B cell (primary cell): ENCODE measurements around the gene STX8. TPM values are rescaled to one million over a fixed set of nuclear protein-coding genes. Genes with fewer than 3 reads are reported as not detected.

ENCODE experiments used
- ATAC-seq: fragments of 200-7000 bp; cut with Tn5 transposase; one replicate; pipeline ENCODE4 v1.10.0; 2021; ENCODE audit warnings: low read depth, mild to moderate bottlenecking, moderate number of reproducible peaks, moderate library complexity
- CTCF ChIA-PET: fragments of 350-600 bp; sonication (Branson Sonifier 250); formaldehyde crosslinking; loops from one replicate; lab custom pipeline; 2021; ENCODE audit warnings: antibody characterized with exemption, inconsistent platforms; lab: Charles Lee
- POLR2A ChIA-PET: fragments of 350-600 bp; sonication (Branson Sonifier 250); formaldehyde crosslinking; loops from one replicate; lab custom pipeline; 2021; ENCODE audit warnings: antibody characterized with exemption; lab: Charles Lee
- DNase-seq: peaks from one replicate; pipeline ENCODE4 v3.0.0; 2013
- H2AFZ ChIP-seq: 2 replicates; pipeline ENCODE4 v1.6.1; 2012; ENCODE audit warnings: mild to moderate bottlenecking, low read depth, low read length; ENCODE audit not compliant: insufficient read depth, poor library complexity, severe bottlenecking
- H3K27ac ChIP-seq, 2 donors: 1 replicate in 1 of 2; 2 replicates in 1 of 2; pipeline ENCODE4 v1.5.1; 2012 to 2013; ENCODE audit warnings: low read length in 2 of 2, mild to moderate bottlenecking in 2 of 2, moderate library complexity in 1 of 2
- H3K27me3 ChIP-seq, 4 experiments: fragments of 200-600 bp in 1 of 4; sonication (generic) in 1 of 4; replicated peaks in 1 of 4; 1 replicate in 2 of 4; 2 replicates in 2 of 4; pipeline versions ENCODE4 v1.6.1 to v1.7.0; 2013 to 2016; ENCODE audit warnings: low read length in 3 of 4, mild to moderate bottlenecking in 2 of 4, mixed read lengths in 1 of 4, moderate library complexity in 1 of 4; ENCODE audit not compliant: insufficient read depth in 4 of 4, control insufficient read depth in 3 of 4; ENCODE audit errors: control extremely low read depth in 1 of 4
- H3K36me3 ChIP-seq, 2 experiments: replicated peaks in 1 of 2; 1 replicate in 1 of 2; 2 replicates in 1 of 2; pipeline versions ENCODE4 v1.6.1 to v1.7.1; 2013; ENCODE audit warnings: low read length in 1 of 2; ENCODE audit not compliant: insufficient read depth in 2 of 2, control insufficient read depth in 1 of 2; ENCODE audit errors: control extremely low read depth in 1 of 2, extremely low read depth in 1 of 2
- H3K4me1 ChIP-seq, 2 donors: fragments of 200-600 bp in 1 of 2; sonication (generic) in 1 of 2; 1 replicate in 1 of 2; 2 replicates in 1 of 2; pipeline versions ENCODE4 v1.5.1 to v1.6.1; 2013 to 2017; ENCODE audit warnings: low read length in 2 of 2; ENCODE audit not compliant: control insufficient read depth in 2 of 2, insufficient read depth in 2 of 2
- H3K4me2 ChIP-seq: replicated peaks from 2 replicates; pipeline ENCODE3; 2012; ENCODE audit warnings: mild to moderate bottlenecking, low read depth, low read length; ENCODE audit not compliant: poor library complexity, severe bottlenecking
- H3K4me3 ChIP-seq, 5 experiments: fragments of 200-600 bp in 1 of 5; sonication (generic) in 1 of 5; 1 replicate in 3 of 5; 2 replicates in 2 of 5; pipeline versions ENCODE4 v1.5.1 to v1.7.0; 2011 to 2016; ENCODE audit warnings: low read length in 4 of 5, mild to moderate bottlenecking in 4 of 5, low read depth in 2 of 5, control low read depth in 1 of 5, moderate library complexity in 1 of 5; ENCODE audit not compliant: insufficient read depth in 1 of 5; ENCODE audit errors: control extremely low read depth in 1 of 5, extremely low read depth in 1 of 5
- H3K79me2 ChIP-seq: fragments of 200-600 bp; sonication (generic); one replicate; pipeline ENCODE4 v1.6.0; 2016; ENCODE audit warnings: low read length; ENCODE audit not compliant: control insufficient read depth, insufficient read depth
- H3K9ac ChIP-seq: fragments of 200-600 bp; sonication (generic); 2 replicates; pipeline ENCODE4 v1.6.1; 2017; ENCODE audit warnings: mild to moderate bottlenecking, low read length, moderate library complexity
- H3K9me3 ChIP-seq, 3 donors: one replicate each; pipeline versions ENCODE4 v1.6.1 to v1.7.1; 2013; ENCODE audit warnings: low read length in 2 of 3; ENCODE audit not compliant: control insufficient read depth in 2 of 3, insufficient read depth in 1 of 3; ENCODE audit errors: control extremely low read depth in 1 of 3
- H4K20me1 ChIP-seq: 2 replicates; pipeline ENCODE4 v1.6.0; 2012; ENCODE audit warnings: mild to moderate bottlenecking, low read length; ENCODE audit not compliant: insufficient read depth, control insufficient read depth, poor library complexity, severe bottlenecking
- H3K27ac Mint-ChIP-seq: one replicate; pipeline ENCODE4 v1.8.0; 2021; ENCODE audit warnings: mixed read lengths
- H3K27me3 Mint-ChIP-seq: one replicate; pipeline ENCODE4 v1.8.0; 2021; ENCODE audit warnings: mixed read lengths
- H3K4me1 Mint-ChIP-seq: one replicate; pipeline ENCODE4 v1.8.0; 2021; ENCODE audit warnings: mixed read lengths
- H3K4me3 Mint-ChIP-seq: one replicate; pipeline ENCODE4 v1.8.0; 2021; ENCODE audit warnings: mixed read lengths
- H3K9me3 Mint-ChIP-seq: one replicate; pipeline ENCODE4 v1.8.0; 2022; ENCODE audit warnings: mixed read lengths; ENCODE audit not compliant: insufficient read depth
- CTCF ChIP-seq: fragments of 200-600 bp; IDR thresholded peaks from one replicate; pipeline ENCODE4 v1.8.0; 2022; ENCODE audit warnings: antibody characterized with exemption, mild to moderate bottlenecking
- EZH2 ChIP-seq: IDR thresholded peaks from 2 replicates; pipeline ENCODE4 v1.6.1; 2012; ENCODE audit warnings: borderline replicate concordance, low read depth, mild to moderate bottlenecking, moderate library complexity, low read length; ENCODE audit not compliant: insufficient read depth, poor library complexity, severe bottlenecking
- WGBS: methylation state at CpG from one replicate; pipeline ENCODE4 v1.1.5; 2013; ENCODE audit warnings: missing lambda C conversion rate; ENCODE audit not compliant: insufficient coverage; 5-methylcytosine and 5-hydroxymethylcytosine counted together
- intact Hi-C: fragments of 100-400 bp; cut with micrococcal nuclease; formaldehyde crosslinking; loops from one replicate; pipeline ENCODE4 v1.10.0; 2022
- polyA plus RNA-seq: library from polyadenylated mRNA; depleted of rRNA; stranded (reverse); fragments of >200 nt; gene quantifications from 2 replicates; pipeline ENCODE4 v1.2.3, GENCODE V29; 2012
- total RNA-seq, 2 donors: library from RNA; stranded (reverse); fragments of 120-200 nt in 1 of 2; gene quantifications; 1 replicate in 1 of 2; 2 replicates in 1 of 2; pipeline versions ENCODE4 v1.2.3 to v1.2.4, GENCODE V29; 2013 to 2022

STX8 gene
- total and polyA plus RNA-seq, 2 donors (not counting 1 experiment from before 2014, with no cell fraction given) = 35.8 to 61.5 TPM

GRCh38 chr17:9215465-9215864 lies 360.2 kb downstream of the STX8 start:
- H3K9me3 Mint-ChIP-seq = peaks cover 8% of the 10 kb centered on the region
- H3K27ac ChIP-seq = no peak overlapping the region
- H3K9ac ChIP-seq = no peak overlapping the region
- no peak overlapping the region for H3K4me3 ChIP-seq
- H3K79me2 ChIP-seq = no peaks in the 10 kb centered on the region
- H4K20me1 ChIP-seq = no peaks in the 10 kb centered on the region
- no peak overlapping the region for H2AFZ ChIP-seq
- no peak overlapping the region for H3K4me2 ChIP-seq
- no peaks in the 10 kb centered on the region for H3K27me3 Mint-ChIP-seq
- no peak overlapping the region for H3K4me3 Mint-ChIP-seq
- DNase-seq = no peak
- H3K4me1 Mint-ChIP-seq = no peaks in the 10 kb centered on the region
- ChIA-PET CTCF (interaction anchor here (0.6 to 1.1 kb wide), 3 partner anchors 13 to 610 kb away, joined by 3 read pairs; no protein-coding TSS in a partner anchor), POLR2A (interaction anchor here (0.5 kb wide), 1 partner anchor 362 kb away, joined by 3 read pairs; no protein-coding TSS in a partner anchor)
- ATAC-seq = no peak
- H3K4me1 ChIP-seq = no peaks in the 10 kb centered on the region
- intact Hi-C loops = no loop called here
- H3K27me3 ChIP-seq = no peaks in the 10 kb centered on the region
- H3K27ac Mint-ChIP-seq = no peak overlapping the region
- H3K9me3 ChIP-seq = peaks cover 2 to 19% (median 15%) of the 10 kb centered on the region in 3 donors
- TF ChIP-seq CTCF (no peak), EZH2 (no peak)
- no peaks in the 10 kb centered on the region for H3K36me3 ChIP-seq

- CTCF ChIA-PET = no interaction called here
Observed at GRCh38 chr17:9213303-9213640, 362.3 kb downstream of the STX8 start.

More at GRCh38 chr17:9213303-9213640, 362.3 kb downstream of the STX8 start:
- H3K9me3 ChIP-seq = peaks cover 2 to 19% (median 15%) of the 10 kb centered on the region in 3 donors
- Mint-ChIP-seq H3K9me3 (peaks cover 8% of the 10 kb centered on the region), H3K4me3 (no peak overlapping the region), H3K4me1 (no peaks in the 10 kb centered on the region), H3K27me3 (no peaks in the 10 kb centered on the region), H3K27ac (no peak overlapping the region)
- no peak overlapping the region for H3K4me3 ChIP-seq
- ATAC-seq (no peak), DNase-seq (no peak)
- no peak overlapping the region for H3K9ac ChIP-seq
- H2AFZ ChIP-seq = no peak overlapping the region
- no peak overlapping the region for H3K27ac ChIP-seq
- POLR2A ChIA-PET = no interaction called here
- 88% methylated on average over 2 of the region's 3 CpGs for WGBS
- intact Hi-C loops = no loop called here
- TF ChIP-seq CTCF (no peak), EZH2 (no peak)
- no peaks in the 10 kb centered on the region for H4K20me1 ChIP-seq
- H3K4me2 ChIP-seq = no peak overlapping the region
- no peaks in the 10 kb centered on the region for H3K36me3 ChIP-seq
- H3K27me3 ChIP-seq = no peaks in the 10 kb centered on the region
- H3K4me1 ChIP-seq = no peaks in the 10 kb centered on the region
- H3K79me2 ChIP-seq = no peaks in the 10 kb centered on the region
